Keratinocyte (primary cell): ENCODE data around the gene HOXB8. TPM values are rescaled to one million over a fixed set of nuclear protein-coding genes. Genes with fewer than 3 reads are reported as not detected.

Experiments
- DNase-seq: peaks from one replicate; pipeline ENCODE4 v3.0.0-alpha.2; 2011; ENCODE audit warnings: low read depth, missing footprints, low spot score
- FAIRE-seq: peaks from 2 replicates; lab custom pipeline; 2011; peaks lifted over from hg19 to GRCh38; lab: Jason Lieb, UNC
- H2AFZ ChIP-seq: 2 replicates; pipeline ENCODE4 v1.6.0; 2012; ENCODE audit warnings: low read length, control low read depth, inconsistent platforms; ENCODE audit not compliant: control insufficient read depth
- H3K27ac ChIP-seq: 2 replicates; pipeline ENCODE4 v1.5.1; 2011; ENCODE audit warnings: low read length; ENCODE audit not compliant: control insufficient read depth, insufficient read depth
- H3K27me3 ChIP-seq: 3 replicates; pipeline ENCODE4 v1.6.0; 2011; ENCODE audit warnings: low read length; ENCODE audit not compliant: control insufficient read depth, insufficient read depth; ENCODE audit errors: extremely low read depth
- H3K36me3 ChIP-seq, 2 experiments: 2 replicates in 1 of 2; 3 replicates in 1 of 2; pipeline ENCODE4 v1.5.1; 2011; ENCODE audit warnings: low read length in 2 of 2, mild to moderate bottlenecking in 1 of 2; ENCODE audit not compliant: control insufficient read depth in 2 of 2, insufficient read depth in 2 of 2; ENCODE audit errors: extremely low read depth in 1 of 2
- H3K4me1 ChIP-seq: 3 replicates; pipeline ENCODE4 v1.5.1; 2011; ENCODE audit warnings: low read length; ENCODE audit not compliant: control insufficient read depth, insufficient read depth; ENCODE audit errors: extremely low read depth
- H3K4me2 ChIP-seq: 3 replicates; pipeline ENCODE4 v1.6.0; 2011; ENCODE audit warnings: low read depth, low read length; ENCODE audit not compliant: control insufficient read depth, insufficient read depth; ENCODE audit errors: extremely low read depth
- H3K4me3 ChIP-seq, 3 experiments: fragments of 200-600 bp in 1 of 3; sonication (generic) in 1 of 3; 2 replicates in 2 of 3; 3 replicates in 1 of 3; pipeline ENCODE4 v1.5.1; 2011 to 2016; ENCODE audit warnings: low read length in 3 of 3, mild to moderate bottlenecking in 3 of 3, control low read depth in 2 of 3, inconsistent platforms in 1 of 3, low read depth in 1 of 3, mixed read lengths in 1 of 3, mixed run types in 1 of 3, moderate library complexity in 1 of 3; ENCODE audit not compliant: control insufficient read depth in 2 of 3, insufficient read depth in 2 of 3; ENCODE audit errors: extremely low read depth in 1 of 3
- H3K79me2 ChIP-seq: 2 replicates; pipeline ENCODE4 v1.6.0; 2012; ENCODE audit warnings: low read length; ENCODE audit not compliant: control insufficient read depth, insufficient read depth
- H3K9ac ChIP-seq: 3 replicates; pipeline ENCODE4 v1.6.0; 2011; ENCODE audit warnings: low read length; ENCODE audit not compliant: control insufficient read depth, insufficient read depth; ENCODE audit errors: extremely low read depth
- H3K9me1 ChIP-seq: 3 replicates; pipeline ENCODE4 v1.6.0; 2011; ENCODE audit warnings: low read length; ENCODE audit not compliant: control insufficient read depth, insufficient read depth; ENCODE audit errors: extremely low read depth
- H3K9me3 ChIP-seq: 2 replicates; pipeline ENCODE4 v1.5.1; 2012; ENCODE audit warnings: low read depth, low read length; ENCODE audit not compliant: control insufficient read depth
- H4K20me1 ChIP-seq: 3 replicates; pipeline ENCODE4 v1.6.0; 2011; ENCODE audit warnings: low read length; ENCODE audit not compliant: control insufficient read depth, insufficient read depth; ENCODE audit errors: extremely low read depth
- CTCF ChIP-seq, 3 experiments: IDR thresholded peaks in 1 of 3; conservative IDR thresholded peaks in 1 of 3; optimal IDR thresholded peaks in 1 of 3; 2 replicates in 2 of 3; 3 replicates in 1 of 3; pipeline versions ENCODE3 to v1.5.1; 2011; ENCODE audit warnings: low read length in 3 of 3, mild to moderate bottlenecking in 3 of 3, moderate library complexity in 2 of 3, control low read depth in 1 of 3, inconsistent platforms in 1 of 3; ENCODE audit not compliant: insufficient read depth in 2 of 3; ENCODE audit errors: extremely low read depth in 1 of 3
- EZH2 ChIP-seq: IDR thresholded peaks from one replicate; pipeline ENCODE4 v1.6.1; 2012; ENCODE audit warnings: inconsistent platforms, mild to moderate bottlenecking, low read length, moderate library complexity
- dilution Hi-C: fragments of 300-500 bp; cut with MboI; formaldehyde crosslinking; loops from one replicate; pipeline ENCODE4 v1.7.0; 2020; ENCODE audit warnings: low sequenced_read_pairs; ENCODE audit not compliant: extremely low pct_ligation_motif_present
- polyA plus RNA-seq, 5 experiments: library from polyadenylated mRNA; depleted of rRNA in 3 of 5; stranded (reverse) in 3 of 5; stranded (forward) in 1 of 5; unstranded in 1 of 5; fragments of >200 nt; gene quantifications; 1 replicate in 1 of 5; 2 replicates in 3 of 5; 3 replicates in 1 of 5; pipeline versions ENCODE4 v1.2.1 to v1.2.3, GENCODE V29; 2011 to 2012; ENCODE audit warnings: missing spikeins in 2 of 5, low read depth in 1 of 5, low replicate concordance in 1 of 5

The HOXB8 gene
- polyA plus RNA-seq, 1 donor (not counting 4 experiments of a cell fraction or from before 2014, with no cell fraction given) = not detected

- Histone ChIP-seq H3K4me3 (no peak overlapping the region), H3K9ac (no peak overlapping the region), H3K9me3 (no peaks in the 10 kb centered on the region), H3K4me2 (no peak overlapping the region), H3K9me1 (peaks cover 2% of the 10 kb centered on the region), H3K4me1 (peaks cover 4% of the 10 kb centered on the region), H2AFZ (no peak overlapping the region), H4K20me1 (no peaks in the 10 kb centered on the region), H3K27ac (no peak overlapping the region), H3K27me3 (peaks cover 99% of the 10 kb centered on the region), H3K36me3 (no peaks in the 10 kb centered on the region), H3K79me2 (no peaks in the 10 kb centered on the region)
- FAIRE-seq (no peak), DNase-seq (no peak)
- TF ChIP-seq EZH2 (no peak), CTCF (optimal IDR thresholded peaks at IDR 0.05 in 1 of 3, IDR thresholded peaks at IDR 0.05 in 1 of 3, conservative IDR thresholded peaks at IDR 0.05 in 1 of 3; ENCODE audit: extremely low read depth in 1 of 3, insufficient read depth in 2 of 3, low read length in 3 of 3) (no peak)
- dilution Hi-C loops = no loop called here
Observed at GRCh38 chr17:48616717-48617470, 1.8 kb upstream of the HOXB8 start.

GRCh38 chr17:48615963-48616716, 1.0 kb upstream of the HOXB8 start:
- Histone ChIP-seq H4K20me1 (no peaks in the 10 kb centered on the region), H3K4me1 (peaks cover 6% of the 10 kb centered on the region), H3K4me3 (no peak overlapping the region), H3K36me3 (no peaks in the 10 kb centered on the region), H3K9me3 (no peaks in the 10 kb centered on the region), H3K79me2 (no peaks in the 10 kb centered on the region), H3K4me2 (no peak overlapping the region), H3K27me3 (peaks cover 99% of the 10 kb centered on the region), H3K9me1 (peaks cover 2% of the 10 kb centered on the region), H3K9ac (no peak overlapping the region), H2AFZ (no peak overlapping the region), H3K27ac (no peak overlapping the region)
- dilution Hi-C loops = no loop called here
- FAIRE-seq (no peak), DNase-seq (no peak)
- TF ChIP-seq CTCF (optimal IDR thresholded peaks at IDR 0.05 in 1 of 3, IDR thresholded peaks at IDR 0.05 in 1 of 3, conservative IDR thresholded peaks at IDR 0.05 in 1 of 3; ENCODE audit: extremely low read depth in 1 of 3, insufficient read depth in 2 of 3, low read length in 3 of 3) (no peak), EZH2 (no peak)
